Natural killer cell treated with Interleukin-12 subunit alpha and Interleukin-12 subunit beta and Interleukin-15 and Interleukin-18, amount 100 ng/mL, for 72 hours (primary cell): ENCODE measurements around the gene YBX1. TPM values are rescaled to one million over a fixed set of nuclear protein-coding genes. Genes with fewer than 3 reads are reported as not detected.

Experiments
- ATAC-seq, 2 donors: fragments of 150-1000 bp; cut with Tn5 transposase in 1 of 2; sonication (Bioruptor Pico), chemical (Tn5 transposase) in 1 of 2; 2 replicates each; pipeline ENCODE4 v1.10.0; 2021
- DNase-seq: peaks from one replicate; pipeline ENCODE4 v3.0.0; 2022; ENCODE audit warnings: low spot score
- H3K27ac Mint-ChIP-seq, 2 donors: 1 replicate in 1 of 2; 2 replicates in 1 of 2; pipeline ENCODE4 v1.8.0; 2022; ENCODE audit warnings: mixed read lengths in 2 of 2, mild to moderate bottlenecking in 1 of 2, moderate library complexity in 1 of 2
- H3K27me3 Mint-ChIP-seq, 2 donors: 1 replicate in 1 of 2; 2 replicates in 1 of 2; pipeline ENCODE4 v1.8.0; 2022; ENCODE audit warnings: mixed read lengths in 2 of 2
- H3K36me3 Mint-ChIP-seq: one replicate; pipeline ENCODE4 v1.8.0; 2022; ENCODE audit warnings: mixed read lengths
- H3K4me1 Mint-ChIP-seq, 2 donors: 1 replicate in 1 of 2; 2 replicates in 1 of 2; pipeline ENCODE4 v1.8.0; 2022; ENCODE audit warnings: low read depth in 2 of 2, mixed read lengths in 2 of 2, mild to moderate bottlenecking in 1 of 2
- H3K4me3 Mint-ChIP-seq: one replicate; pipeline ENCODE4 v1.8.0; 2022; ENCODE audit warnings: mixed read lengths
- H3K9me3 Mint-ChIP-seq: 2 replicates; pipeline ENCODE4 v1.8.0; 2022; ENCODE audit warnings: mixed read lengths
- total RNA-seq, 2 donors: library from RNA; stranded (reverse); gene quantifications; one replicate each; pipeline ENCODE4 v1.2.3, GENCODE V29; 2022

YBX1 gene
- total RNA-seq, 2 donors from 2014 or later: 459 to 670 TPM

DNA sequence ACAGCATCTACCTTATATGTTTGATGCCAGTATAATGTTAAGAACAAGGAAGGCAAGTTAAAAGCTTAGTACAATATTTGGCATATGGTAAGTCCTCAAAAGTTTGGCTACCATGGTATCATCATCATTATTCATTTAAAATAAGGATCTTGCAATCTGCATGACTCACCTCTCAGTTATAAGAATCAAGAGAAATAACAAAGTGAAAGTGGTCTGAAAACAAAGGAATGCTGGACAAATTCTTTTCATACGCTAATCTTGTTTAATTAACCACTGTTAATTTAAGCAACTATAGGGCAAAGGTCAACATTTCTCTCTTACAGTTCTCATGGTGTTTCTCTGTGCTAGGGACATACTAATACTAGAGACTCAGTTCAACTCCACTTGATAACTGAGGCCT lies 70.9 kb downstream of the YBX1 start:
- DNase-seq (no peak), ATAC-seq (no peak)
- H3K27ac Mint-ChIP-seq: no peak overlapping the region
- H3K27me3 Mint-ChIP-seq: no peaks in the 10 kb centered on the region
- H3K4me3 Mint-ChIP-seq: no peak overlapping the region
- H3K36me3 Mint-ChIP-seq: peaks cover 34% of the 10 kb centered on the region
- no peaks in the 10 kb centered on the region for H3K9me3 Mint-ChIP-seq
- H3K4me1 Mint-ChIP-seq: peaks cover 4 to 6% of the 10 kb centered on the region in 2 donors

Other genes with a start within 250 kb of the YBX1 start
- not detected for gene ZMYND12, start 226.4 kb upstream of the YBX1 start, total RNA-seq
- 10 to 100 TPM; 26.4 to 31.3 TPM for gene PPCS, start 225.9 kb upstream of the YBX1 start, total RNA-seq
- gene CCDC30, start 219.1 kb upstream of the YBX1 start, total RNA-seq: 1 to 10 TPM in 1 of 2 donors, under 1 TPM in 1; 0.76 to 2.6 TPM
- 100 to 1,000 TPM in 1 of 2 donors, 10 to 100 TPM in 1; 65.4 to 102 TPM for gene PPIH, start 24.0 kb upstream of the YBX1 start, total RNA-seq
- not detected for gene CLDN19, start 57.8 kb downstream of the YBX1 start, total RNA-seq
- 10 to 100 TPM; 35.7 to 52.3 TPM for gene P3H1, start 84.6 kb downstream of the YBX1 start, total RNA-seq
- gene C1orf50, start 84.8 kb downstream of the YBX1 start, total RNA-seq: 1 to 10 TPM; 8.7 to 9.5 TPM
- 1 to 10 TPM in 1 of 2 donors, under 1 TPM in 1; 0.55 to 1.9 TPM for gene TMEM269, start 102.6 kb downstream of the YBX1 start, total RNA-seq
- gene ERMAP, start 134.7 kb downstream of the YBX1 start, total RNA-seq: 1 to 10 TPM; 2.5 to 4.0 TPM
- gene SVBP, start 135.0 kb downstream of the YBX1 start, total RNA-seq: 10 to 100 TPM in 1 of 2 donors, 1 to 10 TPM in 1; 8.4 to 10.7 TPM
- 10 to 100 TPM; 10.1 to 14.0 TPM for gene ZNF691, start 164.2 kb downstream of the YBX1 start, total RNA-seq